ENCODE data around the gene HOXB2.

Gene HOXB2

GRCh38 chr17:48582750-48583069, 37.8 kb upstream of the HOXB2 start:
- no peak for ATAC-seq

DNA sequence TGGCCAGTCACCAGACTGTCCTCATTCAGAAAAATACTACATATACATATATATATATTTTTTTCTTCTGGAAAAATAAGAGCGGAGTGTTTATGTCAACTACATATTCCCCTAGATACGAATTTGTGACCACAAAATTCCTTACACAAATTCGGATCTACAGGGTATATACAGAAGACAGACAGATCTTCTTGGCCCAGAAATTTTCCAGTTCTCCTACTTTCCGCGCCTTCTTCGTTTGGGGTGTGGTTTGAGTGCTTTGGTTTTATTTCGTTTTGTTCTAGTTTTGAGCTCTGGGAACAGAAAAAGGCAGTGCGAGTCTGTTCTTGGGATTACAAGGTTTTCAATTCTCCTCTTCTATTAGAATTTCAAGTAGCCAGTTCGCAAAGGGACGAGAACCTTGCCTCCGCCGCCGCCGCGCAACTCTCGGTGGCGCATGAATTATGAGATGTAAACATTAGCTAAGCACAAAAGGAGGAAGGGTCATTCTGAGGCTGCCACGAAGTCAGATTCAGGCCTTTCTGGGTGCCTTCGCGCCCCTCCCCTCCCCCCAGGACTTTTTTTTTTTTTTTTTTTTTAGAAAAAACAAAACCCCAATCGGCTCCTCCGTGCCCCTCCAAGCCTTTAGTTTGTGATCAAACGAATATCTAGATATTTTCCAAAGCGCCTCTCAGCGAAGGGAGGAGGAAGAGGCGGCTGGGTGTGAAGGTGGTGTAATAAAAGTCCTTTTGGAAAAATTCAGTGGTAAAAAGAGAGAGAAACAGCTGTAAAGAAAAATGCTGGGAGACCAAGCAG, 35.0 kb upstream of the HOXB2 start:
- TF ChIP-seq ISL1 (CRISPR knock-in tag; IDR thresholded peaks at IDR 0.05) = no peak
- TF ChIP-seq ESRRG (CRISPR knock-in tag; IDR thresholded peaks at IDR 0.05) = no peak
- TF ChIP-seq, protein P1, sequence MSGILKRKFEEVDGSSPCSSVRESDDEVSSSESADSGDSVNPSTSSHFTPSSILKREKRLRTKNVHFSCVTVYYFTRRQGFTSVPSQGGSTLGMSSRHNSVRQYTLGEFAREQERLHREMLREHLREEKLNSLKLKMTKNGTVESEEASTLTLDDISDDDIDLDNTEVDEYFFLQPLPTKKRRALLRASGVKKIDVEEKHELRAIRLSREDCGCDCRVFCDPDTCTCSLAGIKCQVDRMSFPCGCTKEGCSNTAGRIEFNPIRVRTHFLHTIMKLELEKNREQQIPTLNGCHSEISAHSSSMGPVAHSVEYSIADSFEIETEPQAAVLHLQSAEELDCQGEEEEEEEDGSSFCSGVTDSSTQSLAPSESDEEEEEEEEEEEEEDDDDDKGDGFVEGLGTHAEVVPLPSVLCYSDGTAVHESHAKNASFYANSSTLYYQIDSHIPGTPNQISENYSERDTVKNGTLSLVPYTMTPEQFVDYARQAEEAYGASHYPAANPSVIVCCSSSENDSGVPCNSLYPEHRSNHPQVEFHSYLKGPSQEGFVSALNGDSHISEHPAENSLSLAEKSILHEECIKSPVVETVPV (CRISPR knock-in tag; IDR thresholded peaks at IDR 0.05) = no peak
- TF ChIP-seq ARNTL (CRISPR knock-in tag; IDR thresholded peaks at IDR 0.05; ENCODE audit: borderline replicate concordance, low read depth) = no peak
- no peak for TF ChIP-seq TSHZ2 (CRISPR knock-in tag; IDR thresholded peaks at IDR 0.05)
- no peak for TF ChIP-seq OSR1 (CRISPR knock-in tag; IDR thresholded peaks at IDR 0.05)
- no peak for TF ChIP-seq CREB5 (CRISPR knock-in tag; IDR thresholded peaks at IDR 0.05; ENCODE audit: low read depth)
- no peak for TF ChIP-seq SNAI2 (CRISPR knock-in tag; IDR thresholded peaks at IDR 0.05)
- TF ChIP-seq CSDC2 (CRISPR knock-in tag; IDR thresholded peaks at IDR 0.05) = no peak
- no peak for TF ChIP-seq ZC3H10 (CRISPR knock-in tag; IDR thresholded peaks at IDR 0.05)
- no peak for TF ChIP-seq TOX (CRISPR knock-in tag; IDR thresholded peaks at IDR 0.05; ENCODE audit: borderline replicate concordance)
- TF ChIP-seq ZFP3 (CRISPR knock-in tag; IDR thresholded peaks at IDR 0.05) = no peak
- TF ChIP-seq ZNF565 (CRISPR knock-in tag; conservative IDR thresholded peaks at IDR 0.05; ENCODE audit: low read depth) = no peak
- TF ChIP-seq PATZ1 (CRISPR knock-in tag; IDR thresholded peaks at IDR 0.05; ENCODE audit: borderline replicate concordance) = no peak
- TF ChIP-seq PPARA (CRISPR knock-in tag; IDR thresholded peaks at IDR 0.05; ENCODE audit: borderline replicate concordance) = no peak
- TF ChIP-seq RARB (CRISPR knock-in tag; IDR thresholded peaks at IDR 0.05) = no peak
- TF ChIP-seq GLIS3 (CRISPR knock-in tag; IDR thresholded peaks at IDR 0.05) = no peak
- no peak for TF ChIP-seq ZFP30 (CRISPR knock-in tag; IDR thresholded peaks at IDR 0.05)
- ATAC-seq = no peak

More at GRCh38 chr17:48582750-48583069, 37.8 kb upstream of the HOXB2 start:
- no peak for TF ChIP-seq ZNF70 (CRISPR knock-in tag; IDR thresholded peaks at IDR 0.05)
- no peak for TF ChIP-seq TSHZ2 (CRISPR knock-in tag; IDR thresholded peaks at IDR 0.05)
- no peak for TF ChIP-seq ZC3H10 (CRISPR knock-in tag; IDR thresholded peaks at IDR 0.05)
- no peak for TF ChIP-seq CREB5 (CRISPR knock-in tag; IDR thresholded peaks at IDR 0.05; ENCODE audit: low read depth)
- TF ChIP-seq ARNTL (CRISPR knock-in tag; IDR thresholded peaks at IDR 0.05; ENCODE audit: borderline replicate concordance, low read depth) = no peak
- TF ChIP-seq SNAI2 (CRISPR knock-in tag; IDR thresholded peaks at IDR 0.05) = no peak
